ENCODE data around the gene CDKN2B-AS1. TPM values are rescaled to one million over a fixed set of nuclear protein-coding genes. Genes with fewer than 3 reads are reported as not detected.

The CDKN2B-AS1 gene
- total RNA-seq, 1 experiment from 2014 or later: 0.24 TPM

DNA sequence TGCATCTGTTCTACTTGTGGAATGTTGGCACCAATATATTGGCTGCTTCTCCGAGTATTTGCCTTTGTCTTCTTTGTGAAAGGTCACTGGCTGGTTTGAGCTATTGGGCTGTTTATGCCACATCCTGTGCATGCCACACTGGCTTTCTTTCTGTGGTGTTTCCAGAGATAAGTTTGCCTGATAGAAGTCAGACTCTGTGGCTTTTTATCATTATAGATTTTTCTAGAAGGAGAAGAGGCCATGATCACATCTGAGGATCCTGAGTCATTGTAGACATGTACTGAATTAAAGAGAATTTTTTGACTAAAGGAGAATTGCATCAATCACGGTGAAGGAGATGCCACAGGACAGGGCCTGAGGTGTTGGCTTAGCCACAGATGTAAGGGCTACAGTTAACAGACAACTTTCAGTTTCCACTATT is 41.0 kb downstream of the CDKN2B-AS1 start (continued):
- TF ChIP-seq, protein P1, sequence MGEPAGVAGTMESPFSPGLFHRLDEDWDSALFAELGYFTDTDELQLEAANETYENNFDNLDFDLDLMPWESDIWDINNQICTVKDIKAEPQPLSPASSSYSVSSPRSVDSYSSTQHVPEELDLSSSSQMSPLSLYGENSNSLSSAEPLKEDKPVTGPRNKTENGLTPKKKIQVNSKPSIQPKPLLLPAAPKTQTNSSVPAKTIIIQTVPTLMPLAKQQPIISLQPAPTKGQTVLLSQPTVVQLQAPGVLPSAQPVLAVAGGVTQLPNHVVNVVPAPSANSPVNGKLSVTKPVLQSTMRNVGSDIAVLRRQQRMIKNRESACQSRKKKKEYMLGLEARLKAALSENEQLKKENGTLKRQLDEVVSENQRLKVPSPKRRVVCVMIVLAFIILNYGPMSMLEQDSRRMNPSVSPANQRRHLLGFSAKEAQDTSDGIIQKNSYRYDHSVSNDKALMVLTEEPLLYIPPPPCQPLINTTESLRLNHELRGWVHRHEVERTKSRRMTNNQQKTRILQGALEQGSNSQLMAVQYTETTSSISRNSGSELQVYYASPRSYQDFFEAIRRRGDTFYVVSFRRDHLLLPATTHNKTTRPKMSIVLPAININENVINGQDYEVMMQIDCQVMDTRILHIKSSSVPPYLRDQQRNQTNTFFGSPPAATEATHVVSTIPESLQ (CRISPR knock-in tag; IDR thresholded peaks at IDR 0.05): no peak
- TF ChIP-seq, protein P2, sequence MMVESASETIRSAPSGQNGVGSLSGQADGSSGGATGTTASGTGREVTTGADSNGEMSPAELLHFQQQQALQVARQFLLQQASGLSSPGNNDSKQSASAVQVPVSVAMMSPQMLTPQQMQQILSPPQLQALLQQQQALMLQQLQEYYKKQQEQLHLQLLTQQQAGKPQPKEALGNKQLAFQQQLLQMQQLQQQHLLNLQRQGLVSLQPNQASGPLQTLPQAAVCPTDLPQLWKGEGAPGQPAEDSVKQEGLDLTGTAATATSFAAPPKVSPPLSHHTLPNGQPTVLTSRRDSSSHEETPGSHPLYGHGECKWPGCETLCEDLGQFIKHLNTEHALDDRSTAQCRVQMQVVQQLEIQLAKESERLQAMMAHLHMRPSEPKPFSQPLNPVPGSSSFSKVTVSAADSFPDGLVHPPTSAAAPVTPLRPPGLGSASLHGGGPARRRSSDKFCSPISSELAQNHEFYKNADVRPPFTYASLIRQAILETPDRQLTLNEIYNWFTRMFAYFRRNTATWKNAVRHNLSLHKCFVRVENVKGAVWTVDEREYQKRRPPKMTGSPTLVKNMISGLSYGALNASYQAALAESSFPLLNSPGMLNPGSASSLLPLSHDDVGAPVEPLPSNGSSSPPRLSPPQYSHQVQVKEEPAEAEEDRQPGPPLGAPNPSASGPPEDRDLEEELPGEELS (CRISPR knock-in tag; IDR thresholded peaks at IDR 0.05): no peak

DNA sequence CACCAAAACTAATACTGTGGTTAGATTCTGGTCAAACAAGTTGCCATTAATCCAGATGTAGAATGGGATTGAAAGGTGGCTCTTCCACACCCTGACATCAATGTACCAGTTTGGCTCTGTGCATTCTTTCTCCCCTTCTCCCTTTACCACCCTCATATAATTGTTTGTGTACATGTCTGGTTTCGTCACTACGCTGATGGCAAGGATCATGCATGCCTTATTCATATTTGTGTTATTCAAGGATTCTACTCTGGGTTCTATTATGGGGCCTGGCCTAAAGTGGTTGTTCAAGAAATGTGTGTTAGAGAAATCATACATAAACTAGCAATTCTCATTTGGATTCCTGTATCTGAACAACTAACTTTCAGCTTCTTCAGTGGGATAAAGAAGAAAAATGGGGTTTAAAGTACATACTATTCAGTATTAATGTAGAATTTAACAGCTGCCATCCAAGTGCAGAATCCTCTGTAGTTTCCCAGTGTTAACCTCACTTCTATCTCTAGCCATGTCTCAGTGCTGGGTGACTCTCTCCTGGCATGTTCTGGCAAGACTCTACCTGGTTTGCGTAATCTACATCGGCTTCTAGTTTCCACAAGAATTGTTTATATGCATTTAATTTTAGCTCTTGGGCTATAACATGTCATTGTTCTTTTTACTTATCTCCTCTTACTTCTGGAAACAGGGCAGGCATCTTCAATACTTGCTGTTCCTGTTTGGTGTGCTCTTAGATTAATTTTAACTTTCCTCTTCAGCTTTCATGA is 42.5 kb downstream of the CDKN2B-AS1 start:
- Mint-ChIP-seq H3K36me3 (no peaks in the 10 kb centered on the region), H3K27ac (no peak overlapping the region), H3K4me1 (peaks cover 12% of the 10 kb centered on the region), H3K27me3 (ENCODE audit: low read depth) (no peaks in the 10 kb centered on the region), H3K9me3 (no peaks in the 10 kb centered on the region), H3K4me3 (no peak overlapping the region)
- POLR2A ChIA-PET: no interaction called here
- CTCF ChIA-PET: interaction anchor here (1.2 kb wide), 1 partner anchor 28 kb away, joined by 4 read pairs; the partner anchor contains the start of gene CDKN2B
- no peak for ATAC-seq
- DNase-seq (ENCODE audit: low spot score): no peak
- TF ChIP-seq RORB (CRISPR knock-in tag; IDR thresholded peaks at IDR 0.05): no peak
- no peak for TF ChIP-seq RELA (CRISPR knock-in tag; IDR thresholded peaks at IDR 0.05; ENCODE audit: borderline replicate concordance)
- TF ChIP-seq HMGA2 (CRISPR knock-in tag; IDR thresholded peaks at IDR 0.05): no peak
- TF ChIP-seq, protein P3, sequence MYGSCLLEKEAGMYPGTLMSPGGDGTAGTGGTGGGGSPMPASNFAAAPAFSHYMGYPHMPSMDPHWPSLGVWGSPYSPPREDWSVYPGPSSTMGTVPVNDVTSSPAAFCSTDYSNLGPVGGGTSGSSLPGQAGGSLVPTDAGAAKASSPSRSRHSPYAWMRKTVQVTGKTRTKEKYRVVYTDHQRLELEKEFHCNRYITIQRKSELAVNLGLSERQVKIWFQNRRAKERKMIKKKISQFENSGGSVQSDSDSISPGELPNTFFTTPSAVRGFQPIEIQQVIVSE (CRISPR knock-in tag; IDR thresholded peaks at IDR 0.05; ENCODE audit: borderline replicate concordance): no peak
- TF ChIP-seq, protein P4, sequence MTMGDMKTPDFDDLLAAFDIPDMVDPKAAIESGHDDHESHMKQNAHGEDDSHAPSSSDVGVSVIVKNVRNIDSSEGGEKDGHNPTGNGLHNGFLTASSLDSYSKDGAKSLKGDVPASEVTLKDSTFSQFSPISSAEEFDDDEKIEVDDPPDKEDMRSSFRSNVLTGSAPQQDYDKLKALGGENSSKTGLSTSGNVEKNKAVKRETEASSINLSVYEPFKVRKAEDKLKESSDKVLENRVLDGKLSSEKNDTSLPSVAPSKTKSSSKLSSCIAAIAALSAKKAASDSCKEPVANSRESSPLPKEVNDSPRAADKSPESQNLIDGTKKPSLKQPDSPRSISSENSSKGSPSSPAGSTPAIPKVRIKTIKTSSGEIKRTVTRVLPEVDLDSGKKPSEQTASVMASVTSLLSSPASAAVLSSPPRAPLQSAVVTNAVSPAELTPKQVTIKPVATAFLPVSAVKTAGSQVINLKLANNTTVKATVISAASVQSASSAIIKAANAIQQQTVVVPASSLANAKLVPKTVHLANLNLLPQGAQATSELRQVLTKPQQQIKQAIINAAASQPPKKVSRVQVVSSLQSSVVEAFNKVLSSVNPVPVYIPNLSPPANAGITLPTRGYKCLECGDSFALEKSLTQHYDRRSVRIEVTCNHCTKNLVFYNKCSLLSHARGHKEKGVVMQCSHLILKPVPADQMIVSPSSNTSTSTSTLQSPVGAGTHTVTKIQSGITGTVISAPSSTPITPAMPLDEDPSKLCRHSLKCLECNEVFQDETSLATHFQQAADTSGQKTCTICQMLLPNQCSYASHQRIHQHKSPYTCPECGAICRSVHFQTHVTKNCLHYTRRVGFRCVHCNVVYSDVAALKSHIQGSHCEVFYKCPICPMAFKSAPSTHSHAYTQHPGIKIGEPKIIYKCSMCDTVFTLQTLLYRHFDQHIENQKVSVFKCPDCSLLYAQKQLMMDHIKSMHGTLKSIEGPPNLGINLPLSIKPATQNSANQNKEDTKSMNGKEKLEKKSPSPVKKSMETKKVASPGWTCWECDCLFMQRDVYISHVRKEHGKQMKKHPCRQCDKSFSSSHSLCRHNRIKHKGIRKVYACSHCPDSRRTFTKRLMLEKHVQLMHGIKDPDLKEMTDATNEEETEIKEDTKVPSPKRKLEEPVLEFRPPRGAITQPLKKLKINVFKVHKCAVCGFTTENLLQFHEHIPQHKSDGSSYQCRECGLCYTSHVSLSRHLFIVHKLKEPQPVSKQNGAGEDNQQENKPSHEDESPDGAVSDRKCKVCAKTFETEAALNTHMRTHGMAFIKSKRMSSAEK (CRISPR knock-in tag; IDR thresholded peaks at IDR 0.05; ENCODE audit: borderline replicate concordance): no peak
- no peak for TF ChIP-seq ELF4 (CRISPR knock-in tag; IDR thresholded peaks at IDR 0.05; ENCODE audit: low read depth)
- TF ChIP-seq, protein P5, sequence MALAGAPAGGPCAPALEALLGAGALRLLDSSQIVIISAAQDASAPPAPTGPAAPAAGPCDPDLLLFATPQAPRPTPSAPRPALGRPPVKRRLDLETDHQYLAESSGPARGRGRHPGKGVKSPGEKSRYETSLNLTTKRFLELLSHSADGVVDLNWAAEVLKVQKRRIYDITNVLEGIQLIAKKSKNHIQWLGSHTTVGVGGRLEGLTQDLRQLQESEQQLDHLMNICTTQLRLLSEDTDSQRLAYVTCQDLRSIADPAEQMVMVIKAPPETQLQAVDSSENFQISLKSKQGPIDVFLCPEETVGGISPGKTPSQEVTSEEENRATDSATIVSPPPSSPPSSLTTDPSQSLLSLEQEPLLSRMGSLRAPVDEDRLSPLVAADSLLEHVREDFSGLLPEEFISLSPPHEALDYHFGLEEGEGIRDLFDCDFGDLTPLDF (CRISPR knock-in tag; IDR thresholded peaks at IDR 0.05): no peak
- no peak for TF ChIP-seq ZNF671 (CRISPR knock-in tag; IDR thresholded peaks at IDR 0.05)
- no peak for TF ChIP-seq NR1H2 (CRISPR knock-in tag; IDR thresholded peaks at IDR 0.05)
- TF ChIP-seq, protein P6, sequence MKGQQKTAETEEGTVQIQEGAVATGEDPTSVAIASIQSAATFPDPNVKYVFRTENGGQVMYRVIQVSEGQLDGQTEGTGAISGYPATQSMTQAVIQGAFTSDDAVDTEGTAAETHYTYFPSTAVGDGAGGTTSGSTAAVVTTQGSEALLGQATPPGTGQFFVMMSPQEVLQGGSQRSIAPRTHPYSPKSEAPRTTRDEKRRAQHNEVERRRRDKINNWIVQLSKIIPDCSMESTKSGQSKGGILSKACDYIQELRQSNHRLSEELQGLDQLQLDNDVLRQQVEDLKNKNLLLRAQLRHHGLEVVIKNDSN (CRISPR knock-in tag; IDR thresholded peaks at IDR 0.05): no peak
- TF ChIP-seq, protein P7, sequence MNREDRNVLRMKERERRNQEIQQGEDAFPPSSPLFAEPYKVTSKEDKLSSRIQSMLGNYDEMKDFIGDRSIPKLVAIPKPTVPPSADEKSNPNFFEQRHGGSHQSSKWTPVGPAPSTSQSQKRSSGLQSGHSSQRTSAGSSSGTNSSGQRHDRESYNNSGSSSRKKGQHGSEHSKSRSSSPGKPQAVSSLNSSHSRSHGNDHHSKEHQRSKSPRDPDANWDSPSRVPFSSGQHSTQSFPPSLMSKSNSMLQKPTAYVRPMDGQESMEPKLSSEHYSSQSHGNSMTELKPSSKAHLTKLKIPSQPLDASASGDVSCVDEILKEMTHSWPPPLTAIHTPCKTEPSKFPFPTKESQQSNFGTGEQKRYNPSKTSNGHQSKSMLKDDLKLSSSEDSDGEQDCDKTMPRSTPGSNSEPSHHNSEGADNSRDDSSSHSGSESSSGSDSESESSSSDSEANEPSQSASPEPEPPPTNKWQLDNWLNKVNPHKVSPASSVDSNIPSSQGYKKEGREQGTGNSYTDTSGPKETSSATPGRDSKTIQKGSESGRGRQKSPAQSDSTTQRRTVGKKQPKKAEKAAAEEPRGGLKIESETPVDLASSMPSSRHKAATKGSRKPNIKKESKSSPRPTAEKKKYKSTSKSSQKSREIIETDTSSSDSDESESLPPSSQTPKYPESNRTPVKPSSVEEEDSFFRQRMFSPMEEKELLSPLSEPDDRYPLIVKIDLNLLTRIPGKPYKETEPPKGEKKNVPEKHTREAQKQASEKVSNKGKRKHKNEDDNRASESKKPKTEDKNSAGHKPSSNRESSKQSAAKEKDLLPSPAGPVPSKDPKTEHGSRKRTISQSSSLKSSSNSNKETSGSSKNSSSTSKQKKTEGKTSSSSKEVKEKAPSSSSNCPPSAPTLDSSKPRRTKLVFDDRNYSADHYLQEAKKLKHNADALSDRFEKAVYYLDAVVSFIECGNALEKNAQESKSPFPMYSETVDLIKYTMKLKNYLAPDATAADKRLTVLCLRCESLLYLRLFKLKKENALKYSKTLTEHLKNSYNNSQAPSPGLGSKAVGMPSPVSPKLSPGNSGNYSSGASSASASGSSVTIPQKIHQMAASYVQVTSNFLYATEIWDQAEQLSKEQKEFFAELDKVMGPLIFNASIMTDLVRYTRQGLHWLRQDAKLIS (CRISPR knock-in tag; IDR thresholded peaks at IDR 0.05; ENCODE audit: borderline replicate concordance): no peak
- TF ChIP-seq GABPB1 (CRISPR knock-in tag; IDR thresholded peaks at IDR 0.05): no peak
- TF ChIP-seq CREM (CRISPR knock-in tag; IDR thresholded peaks at IDR 0.05): no peak
- TF ChIP-seq GTF2I (CRISPR knock-in tag; conservative IDR thresholded peaks at IDR 0.05): no peak
- no peak for TF ChIP-seq MYBL2 (CRISPR knock-in tag; IDR thresholded peaks at IDR 0.05)
- no peak for TF ChIP-seq TEAD1 (CRISPR knock-in tag; IDR thresholded peaks at IDR 0.05)
